ENCODE results near the gene SH3PXD2A. TPM values are rescaled to one million over a fixed set of nuclear protein-coding genes. Genes with fewer than 3 reads are reported as not detected.

SH3PXD2A gene
- total and polyA plus RNA-seq, 2 of the 4 experiments (the other 2 are of a cell fraction): 6.3 to 23.0 TPM

- no peak for TF ChIP-seq CEBPB (IDR thresholded peaks at IDR 0.05; ENCODE audit: low read depth, low read length)
- TF ChIP-seq FOS (IDR thresholded peaks at IDR 0.05; ENCODE audit: low read depth, low read length): no peak
Observed at GRCh38 chr10:103853428-103854264, 1.7 kb downstream of the SH3PXD2A start (continued).

GRCh38 chr10:103852856-103853255 lies 2.5 kb downstream of the SH3PXD2A start:
- Histone ChIP-seq H3K79me1 (ENCODE audit: low read depth in 1 of 2, low read length in 2 of 2) (peaks cover 16 to 64% of the 10 kb centered on the region in 2 experiments; a peak in 3 of 4 replicates), H3K56ac (ENCODE audit: extremely low read depth, insufficient read depth, low read length) (no peak overlapping the region), H3K18ac (ENCODE audit: low read depth, low read length) (no peak overlapping the region), H2AFZ (replicated peaks; ENCODE audit: low read length, poor library complexity) (no peak overlapping the region), H4K20me1 (ENCODE audit: insufficient read depth, low read length) (peaks cover 13% of the 10 kb centered on the region; the same call in 1 of the 2 replicates), H3K27ac (ENCODE audit: insufficient read depth, low read length) (no peak overlapping the region), H3K9ac (ENCODE audit: low read depth, low read length) (no peak overlapping the region), H3K27me3 (ENCODE audit: control insufficient read depth, insufficient read depth, low read length) (no peaks in the 10 kb centered on the region), H4K5ac (ENCODE audit: low read depth, low read length) (no peak overlapping the region), H4K91ac (ENCODE audit: insufficient read depth, low read depth, low read length) (no peak overlapping the region), H3K23ac (ENCODE audit: low read depth, low read length) (no peak overlapping the region), H2BK120ac (ENCODE audit: low read depth, low read length) (no peak overlapping the region), H3K9me1 (ENCODE audit: insufficient read depth, low read length) (peaks cover 29% of the 10 kb centered on the region), H3K9me3 (ENCODE audit: control insufficient read depth, insufficient read depth, low read length) (no peaks in the 10 kb centered on the region), H3K4me2 (ENCODE audit: low read depth, low read length) (no peak overlapping the region; the same call in 1 of the 2 replicates), H2BK20ac (ENCODE audit: low read depth, low read length) (no peak overlapping the region), H3K14ac (replicated peaks; ENCODE audit: low read depth, low read length) (0 out of 2 replicates have a peak overlapping the region, but pooled peaks have one; percentile 25), H2BK5ac (ENCODE audit: low read depth, low read length, poor library complexity, severe bottlenecking) (no peak overlapping the region), H2AK5ac (ENCODE audit: low read depth, low read length) (no peak overlapping the region), H3K4me3 (ENCODE audit: insufficient read depth, low read depth, low read length) (no peak overlapping the region), H3K36me3 (ENCODE audit: control insufficient read depth, insufficient read depth, low read length) (no peaks in the 10 kb centered on the region), H3K4me1 (ENCODE audit: control insufficient read depth, insufficient read depth, low read length) (peaks cover 38% of the 10 kb centered on the region), H2AK9ac (replicated peaks; ENCODE audit: low read depth, low read length, poor library complexity) (no peak overlapping the region), H4K8ac (ENCODE audit: low read depth in 2 of 2, low read length in 2 of 2) (peak overlapping the region in 1 of 2 experiments; percentile 19; a peak in 1 of 4 replicates), H2BK15ac (ENCODE audit: low read depth, low read length) (no peak overlapping the region), H3K4ac (ENCODE audit: low read depth, low read length) (no peak overlapping the region)
- TF ChIP-seq RFX5 (IDR thresholded peaks at IDR 0.05; ENCODE audit: low read depth, low read length) (no peak), CHD1 (IDR thresholded peaks at IDR 0.05; ENCODE audit: low read depth, low read length) (0 out of 2 replicates have a peak, but pooled peaks have one; percentile 36)
- DNase-seq (peak; percentile 31), ATAC-seq (ENCODE audit: low read depth) (no peak)
- intact Hi-C loops (cut with micrococcal nuclease) (loop anchor here (5.0 kb wide), 1 partner anchor 81 kb away; no protein-coding TSS in a partner anchor), dilution Hi-C loops (cut with HindIII; ENCODE audit: low sequenced_read_pairs, unreplicated experiment) (loop anchor here (25.0 kb wide), 1 partner anchor 141 kb away; no protein-coding TSS in a partner anchor), in situ Hi-C loops (cut with MboI; ENCODE audit: low sequenced_read_pairs) (loop anchor here (10.0 kb wide), 1 partner anchor 258 kb away; no protein-coding TSS in a partner anchor)
- CTCF ChIA-PET: interaction anchor here (0.6 to 1.3 kb wide), 3 partner anchors 35 to 140 kb away, joined by 3 to 4 read pairs (median 3); no protein-coding TSS in a partner anchor
- BruUV-seq (replicated peaks): no TSS peak
- POLR2A ChIA-PET (ENCODE audit: unreplicated experiment): no interaction called here
- 90% methylated on average over 2 of the region's 7 CpGs; no CpG with 5 or more reads in 1 of the 2 experiments for WGBS, 2 experiments (ENCODE audit: extremely low coverage in 2 of 2, insufficient read length in 1 of 2)
